H1 (cell line): Measurements from ENCODE around the gene NSDHL. TPM values are rescaled to one million over a fixed set of nuclear protein-coding genes. Genes with fewer than 3 reads are reported as not detected.

ENCODE experiments used
- BACH1 ChIP-seq: IDR thresholded peaks from 2 replicates; pipeline ENCODE4 v1.6.1; 2012; ENCODE audit warnings: low read length, improper control_type of control experiment
- CBX8 ChIP-seq: fragments of 300-800, 300-1000 bp; sonication (generic); IDR thresholded peaks from 2 replicates; pipeline ENCODE4 v1.7.1; 2016; ENCODE audit warnings: low read depth, low read length, borderline replicate concordance
- KDM1A ChIP-seq: fragments of 200-600, 300-600 bp; sonication (generic); IDR thresholded peaks from 2 replicates; pipeline ENCODE4 v1.7.1; 2016; ENCODE audit warnings: mild to moderate bottlenecking, low read length, borderline replicate concordance
- MAFK ChIP-seq: IDR thresholded peaks from 2 replicates; pipeline ENCODE4 v1.6.1; 2012; ENCODE audit warnings: low read depth, mild to moderate bottlenecking, improper control_type of control experiment, low read length
- RBBP5 ChIP-seq: IDR thresholded peaks from 2 replicates; pipeline ENCODE4 v1.7.1; 2012; ENCODE audit warnings: low read depth, mild to moderate bottlenecking, inconsistent platforms, low read length, moderate library complexity, borderline replicate concordance
- RNF2 ChIP-seq: fragments of 200-900, 300-1000 bp; sonication (generic); IDR thresholded peaks from 2 replicates; pipeline ENCODE4 v1.7.1; 2016; ENCODE audit warnings: borderline replicate concordance, low read depth, mild to moderate bottlenecking, antibody characterized with exemption, low read length; ENCODE audit not compliant: poor library complexity, severe bottlenecking; ENCODE audit errors: missing control alignments
- SUZ12 ChIP-seq: fragments of 200-600 bp; sonication (generic); IDR thresholded peaks from 2 replicates; pipeline ENCODE4 v1.6.1; 2012; ENCODE audit warnings: mild to moderate bottlenecking, inconsistent platforms, low read length, moderate library complexity, mixed read lengths
- polyA plus RNA-seq, 7 experiments: library from polyadenylated mRNA; depleted of rRNA in 3 of 7; stranded (reverse) in 5 of 7; unstranded in 2 of 7; fragments of >200 nt in 5 of 7; fragments of 200-250 nt in 2 of 7; gene quantifications; 1 replicate in 5 of 7; 2 replicates in 1 of 7; 4 replicates in 1 of 7; pipeline versions ENCODE4 v1.2.1 to v1.2.3, GENCODE V29; 2011 to 2013; ENCODE audit warnings: missing spikeins in 2 of 7, mixed read lengths in 2 of 7
- total RNA-seq: library from RNA; stranded (reverse); fragmentation: NEBNext Ultra II Directional; extraction: Animal tissue kit (Norgen Biotek cat#: 25700); gene quantifications from 2 replicates; pipeline ENCODE4 v1.2.1, GENCODE V29; 2021
- TF ChIP-seq, protein P1 (sequence below): fragments of 300-600 bp; sonication (generic); IDR thresholded peaks from 2 replicates; pipeline ENCODE4 v1.7.1; 2012; ENCODE audit warnings: low read length, moderate library complexity, mild to moderate bottlenecking, inconsistent platforms; ENCODE audit not compliant: insufficient replicate concordance

The NSDHL gene
- total and polyA plus RNA-seq, 2 of the 8 experiments (the other 6 are each of a cell fraction or from before 2014, with no cell fraction given): 31.5 to 34.6 TPM

DNA sequence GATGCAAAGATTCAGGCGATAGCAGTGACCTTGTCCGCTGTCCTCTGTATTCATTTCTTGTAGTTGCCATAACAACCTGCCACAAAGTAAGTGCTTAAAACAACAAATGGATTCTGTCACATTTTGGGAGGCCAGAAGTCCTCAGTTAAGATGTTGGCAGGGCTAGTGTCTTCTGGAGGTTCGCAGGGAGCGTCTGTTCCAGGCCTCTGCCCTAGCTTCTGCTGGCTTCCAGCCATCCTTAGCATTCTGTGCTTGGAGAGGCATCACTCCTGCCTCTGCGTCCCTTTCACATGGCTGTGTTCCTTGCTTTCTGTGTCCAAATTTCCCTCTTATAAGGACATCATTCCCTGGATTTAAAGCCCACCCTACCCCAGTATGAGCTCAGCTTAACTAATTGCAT lies 35.5 kb downstream of the NSDHL start (continued):
- TF ChIP-seq, protein P1, sequence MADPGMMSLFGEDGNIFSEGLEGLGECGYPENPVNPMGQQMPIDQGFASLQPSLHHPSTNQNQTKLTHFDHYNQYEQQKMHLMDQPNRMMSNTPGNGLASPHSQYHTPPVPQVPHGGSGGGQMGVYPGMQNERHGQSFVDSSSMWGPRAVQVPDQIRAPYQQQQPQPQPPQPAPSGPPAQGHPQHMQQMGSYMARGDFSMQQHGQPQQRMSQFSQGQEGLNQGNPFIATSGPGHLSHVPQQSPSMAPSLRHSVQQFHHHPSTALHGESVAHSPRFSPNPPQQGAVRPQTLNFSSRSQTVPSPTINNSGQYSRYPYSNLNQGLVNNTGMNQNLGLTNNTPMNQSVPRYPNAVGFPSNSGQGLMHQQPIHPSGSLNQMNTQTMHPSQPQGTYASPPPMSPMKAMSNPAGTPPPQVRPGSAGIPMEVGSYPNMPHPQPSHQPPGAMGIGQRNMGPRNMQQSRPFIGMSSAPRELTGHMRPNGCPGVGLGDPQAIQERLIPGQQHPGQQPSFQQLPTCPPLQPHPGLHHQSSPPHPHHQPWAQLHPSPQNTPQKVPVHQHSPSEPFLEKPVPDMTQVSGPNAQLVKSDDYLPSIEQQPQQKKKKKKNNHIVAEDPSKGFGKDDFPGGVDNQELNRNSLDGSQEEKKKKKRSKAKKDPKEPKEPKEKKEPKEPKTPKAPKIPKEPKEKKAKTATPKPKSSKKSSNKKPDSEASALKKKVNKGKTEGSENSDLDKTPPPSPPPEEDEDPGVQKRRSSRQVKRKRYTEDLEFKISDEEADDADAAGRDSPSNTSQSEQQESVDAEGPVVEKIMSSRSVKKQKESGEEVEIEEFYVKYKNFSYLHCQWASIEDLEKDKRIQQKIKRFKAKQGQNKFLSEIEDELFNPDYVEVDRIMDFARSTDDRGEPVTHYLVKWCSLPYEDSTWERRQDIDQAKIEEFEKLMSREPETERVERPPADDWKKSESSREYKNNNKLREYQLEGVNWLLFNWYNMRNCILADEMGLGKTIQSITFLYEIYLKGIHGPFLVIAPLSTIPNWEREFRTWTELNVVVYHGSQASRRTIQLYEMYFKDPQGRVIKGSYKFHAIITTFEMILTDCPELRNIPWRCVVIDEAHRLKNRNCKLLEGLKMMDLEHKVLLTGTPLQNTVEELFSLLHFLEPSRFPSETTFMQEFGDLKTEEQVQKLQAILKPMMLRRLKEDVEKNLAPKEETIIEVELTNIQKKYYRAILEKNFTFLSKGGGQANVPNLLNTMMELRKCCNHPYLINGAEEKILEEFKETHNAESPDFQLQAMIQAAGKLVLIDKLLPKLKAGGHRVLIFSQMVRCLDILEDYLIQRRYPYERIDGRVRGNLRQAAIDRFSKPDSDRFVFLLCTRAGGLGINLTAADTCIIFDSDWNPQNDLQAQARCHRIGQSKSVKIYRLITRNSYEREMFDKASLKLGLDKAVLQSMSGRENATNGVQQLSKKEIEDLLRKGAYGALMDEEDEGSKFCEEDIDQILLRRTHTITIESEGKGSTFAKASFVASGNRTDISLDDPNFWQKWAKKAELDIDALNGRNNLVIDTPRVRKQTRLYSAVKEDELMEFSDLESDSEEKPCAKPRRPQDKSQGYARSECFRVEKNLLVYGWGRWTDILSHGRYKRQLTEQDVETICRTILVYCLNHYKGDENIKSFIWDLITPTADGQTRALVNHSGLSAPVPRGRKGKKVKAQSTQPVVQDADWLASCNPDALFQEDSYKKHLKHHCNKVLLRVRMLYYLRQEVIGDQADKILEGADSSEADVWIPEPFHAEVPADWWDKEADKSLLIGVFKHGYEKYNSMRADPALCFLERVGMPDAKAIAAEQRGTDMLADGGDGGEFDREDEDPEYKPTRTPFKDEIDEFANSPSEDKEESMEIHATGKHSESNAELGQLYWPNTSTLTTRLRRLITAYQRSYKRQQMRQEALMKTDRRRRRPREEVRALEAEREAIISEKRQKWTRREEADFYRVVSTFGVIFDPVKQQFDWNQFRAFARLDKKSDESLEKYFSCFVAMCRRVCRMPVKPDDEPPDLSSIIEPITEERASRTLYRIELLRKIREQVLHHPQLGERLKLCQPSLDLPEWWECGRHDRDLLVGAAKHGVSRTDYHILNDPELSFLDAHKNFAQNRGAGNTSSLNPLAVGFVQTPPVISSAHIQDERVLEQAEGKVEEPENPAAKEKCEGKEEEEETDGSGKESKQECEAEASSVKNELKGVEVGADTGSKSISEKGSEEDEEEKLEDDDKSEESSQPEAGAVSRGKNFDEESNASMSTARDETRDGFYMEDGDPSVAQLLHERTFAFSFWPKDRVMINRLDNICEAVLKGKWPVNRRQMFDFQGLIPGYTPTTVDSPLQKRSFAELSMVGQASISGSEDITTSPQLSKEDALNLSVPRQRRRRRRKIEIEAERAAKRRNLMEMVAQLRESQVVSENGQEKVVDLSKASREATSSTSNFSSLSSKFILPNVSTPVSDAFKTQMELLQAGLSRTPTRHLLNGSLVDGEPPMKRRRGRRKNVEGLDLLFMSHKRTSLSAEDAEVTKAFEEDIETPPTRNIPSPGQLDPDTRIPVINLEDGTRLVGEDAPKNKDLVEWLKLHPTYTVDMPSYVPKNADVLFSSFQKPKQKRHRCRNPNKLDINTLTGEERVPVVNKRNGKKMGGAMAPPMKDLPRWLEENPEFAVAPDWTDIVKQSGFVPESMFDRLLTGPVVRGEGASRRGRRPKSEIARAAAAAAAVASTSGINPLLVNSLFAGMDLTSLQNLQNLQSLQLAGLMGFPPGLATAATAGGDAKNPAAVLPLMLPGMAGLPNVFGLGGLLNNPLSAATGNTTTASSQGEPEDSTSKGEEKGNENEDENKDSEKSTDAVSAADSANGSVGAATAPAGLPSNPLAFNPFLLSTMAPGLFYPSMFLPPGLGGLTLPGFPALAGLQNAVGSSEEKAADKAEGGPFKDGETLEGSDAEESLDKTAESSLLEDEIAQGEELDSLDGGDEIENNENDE: no peak
- TF ChIP-seq RNF2: no peak
- no peak for TF ChIP-seq SUZ12
- TF ChIP-seq KDM1A: no peak
- no peak for TF ChIP-seq MAFK
- no peak for TF ChIP-seq BACH1
- TF ChIP-seq RBBP5: no peak
- TF ChIP-seq CBX8: no peak
